Measurements from ENCODE around the gene TTC16.
A peak's percentile ranks its signal among the peaks of the same experiment; 100 is the strongest.
"Not testable (repeated sequence)": the region's sequence is repeated elsewhere in the genome, so short reads cannot be mapped to it uniquely, and the experiment has no call there.

TTC16 gene

DNA sequence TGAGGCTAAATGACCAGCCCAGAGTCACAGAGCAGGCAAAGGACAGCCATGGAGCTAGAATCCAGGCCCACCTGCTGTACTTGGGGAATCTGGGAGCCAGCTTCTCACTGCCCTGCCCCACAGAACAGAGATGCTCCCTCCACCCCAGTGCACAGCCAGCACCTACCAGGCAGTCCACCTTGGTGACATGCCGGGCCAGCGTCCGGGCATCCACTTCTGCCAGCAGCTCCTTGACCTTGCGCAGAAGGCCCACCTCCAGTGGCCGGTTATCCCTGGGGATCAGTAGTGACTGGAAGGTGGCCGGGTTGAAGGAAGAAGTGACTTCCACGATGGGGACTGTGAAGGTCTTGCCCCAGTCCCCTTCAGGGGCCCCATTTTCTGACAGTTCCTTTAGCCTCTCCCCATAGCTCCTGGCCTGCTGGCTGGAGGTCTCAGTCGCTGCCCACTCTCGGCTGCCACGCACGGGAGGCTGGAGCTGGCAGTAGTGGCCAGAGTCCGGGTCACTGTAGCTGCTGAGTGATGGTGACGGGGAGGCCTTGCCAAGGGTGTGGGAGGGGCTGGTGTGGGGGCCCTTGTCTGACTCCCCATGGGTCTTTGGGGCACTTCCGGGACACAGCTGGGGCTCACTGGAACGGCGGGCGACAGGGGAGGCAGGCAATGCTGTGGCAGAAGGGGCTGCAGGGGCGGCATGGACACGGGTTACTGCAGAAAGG, 28.7 kb downstream of the TTC16 start:
- no peak for DNase-seq

DNA sequence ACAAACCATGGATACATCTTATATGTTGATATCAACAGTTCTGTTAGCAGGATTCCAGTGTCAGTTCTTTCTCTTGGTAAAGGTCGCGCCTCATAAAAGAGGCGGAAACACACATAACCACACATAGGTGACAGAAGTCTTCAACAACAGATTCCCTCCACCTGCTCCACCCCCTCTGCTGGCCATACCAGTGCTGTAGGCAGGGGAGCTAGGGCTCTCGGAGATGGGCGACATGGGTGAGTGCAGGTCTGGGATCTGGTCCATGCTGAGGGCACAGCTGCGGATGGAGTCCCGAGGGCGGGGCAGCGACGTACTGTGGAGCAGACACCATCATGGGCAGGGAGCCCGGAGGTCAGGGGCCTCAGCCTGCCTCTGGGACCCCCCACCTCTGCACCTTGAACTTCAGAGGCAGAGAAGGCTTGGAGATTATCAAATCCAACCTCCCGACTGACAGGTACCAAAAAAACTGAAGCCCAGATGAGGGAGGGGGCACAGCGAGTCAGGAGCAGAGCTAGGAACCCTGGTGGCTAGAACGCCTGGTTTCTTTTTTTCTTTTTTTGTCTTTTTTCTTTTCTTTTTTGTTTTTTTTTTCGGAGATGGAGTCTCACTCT, 31.2 kb downstream of the TTC16 start:
- peak; percentile 42 to 45 for DNase-seq

DNA sequence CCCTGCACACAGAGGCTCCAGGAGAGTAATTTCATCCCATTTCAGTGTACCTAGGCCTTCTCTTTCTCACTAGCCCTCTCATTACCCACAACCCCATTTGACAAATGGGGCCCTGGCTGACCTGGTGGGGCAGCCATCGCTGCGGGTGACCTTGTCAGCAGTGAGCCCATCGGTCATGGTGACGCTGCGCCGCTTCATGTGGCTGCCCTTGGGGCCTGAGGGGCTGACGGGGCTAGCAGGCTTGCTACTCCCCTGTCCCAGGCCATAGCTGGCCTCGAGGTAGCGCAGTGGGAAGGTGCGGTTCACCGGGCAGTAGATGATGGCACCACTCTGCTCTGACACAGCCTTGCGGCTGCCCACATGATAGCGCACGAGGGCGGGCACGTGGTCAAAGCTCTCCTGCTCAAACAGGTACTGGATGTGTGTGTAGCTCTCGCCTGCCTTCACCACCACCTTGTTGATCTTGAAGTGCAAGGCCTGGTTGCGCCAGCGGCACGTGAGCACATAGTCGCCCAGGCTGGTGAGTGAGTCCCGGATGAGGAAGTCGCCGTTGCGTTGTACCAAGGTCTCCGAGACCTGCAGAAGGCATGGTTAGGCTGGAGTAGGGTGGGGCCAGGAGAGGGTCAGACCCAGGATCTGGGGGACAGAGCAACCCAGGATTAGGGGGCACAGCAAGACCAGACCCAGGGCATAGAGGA, 33.4 kb downstream of the TTC16 start:
- DNase-seq, result no peak

DNA sequence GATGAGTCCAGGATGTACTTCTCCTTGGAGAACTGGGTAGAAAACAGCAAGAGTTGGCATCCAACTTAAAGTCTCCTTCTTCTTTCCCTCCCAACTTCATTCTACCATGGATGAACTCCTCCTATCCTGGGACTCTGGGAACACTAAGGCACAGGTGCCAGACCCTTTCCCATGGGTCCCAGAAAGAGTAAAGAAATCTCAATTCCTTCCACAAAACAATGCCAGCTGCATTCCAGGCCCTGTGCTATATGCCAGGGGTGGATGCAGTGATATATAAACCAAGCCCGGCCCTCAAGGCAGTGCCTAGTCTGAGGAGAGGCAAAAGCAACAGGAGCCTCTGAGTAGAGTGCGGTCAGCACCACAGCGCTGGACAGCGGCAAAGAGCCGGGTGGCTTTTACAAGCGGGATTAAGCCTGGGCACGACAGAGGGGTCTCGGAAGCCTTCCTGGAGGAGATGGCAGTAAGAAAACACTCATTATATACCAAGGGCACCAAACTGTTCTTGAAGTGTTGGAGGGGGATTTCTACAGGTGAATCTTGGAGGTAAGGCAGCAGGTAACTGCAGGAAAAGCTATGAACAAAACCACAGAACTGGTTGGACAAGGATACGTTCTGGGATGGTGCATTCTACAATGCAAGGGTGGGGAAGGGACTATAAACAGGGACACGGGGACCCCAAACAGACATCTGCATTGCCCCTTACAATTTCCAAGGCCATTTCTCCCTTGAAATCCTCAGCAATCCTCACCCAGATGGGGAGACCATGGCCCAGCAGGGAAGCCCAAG, 35.6 kb downstream of the TTC16 start:
- no peak for DNase-seq

DNA sequence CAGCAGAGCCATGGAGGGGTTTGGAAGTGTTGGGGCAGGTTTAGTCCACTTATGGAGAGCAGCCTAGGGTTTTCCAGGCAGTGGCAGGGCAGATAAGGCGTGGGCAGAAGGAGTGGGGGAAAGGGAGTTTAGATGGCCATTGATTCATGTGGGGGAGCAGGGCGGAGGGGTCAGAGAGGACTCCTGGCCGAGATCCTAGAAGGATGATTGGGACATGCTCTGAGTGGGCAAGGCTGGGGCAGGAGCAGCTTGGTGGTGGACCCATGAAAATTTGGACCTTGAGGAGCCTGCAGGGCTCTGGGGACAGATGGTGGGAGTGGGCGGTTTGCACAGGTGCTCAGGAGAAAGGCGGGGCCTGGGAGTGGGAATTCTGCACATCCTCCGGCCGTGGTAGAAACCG, 37.3 kb downstream of the TTC16 start:
- DNase-seq, result no peak

DNA sequence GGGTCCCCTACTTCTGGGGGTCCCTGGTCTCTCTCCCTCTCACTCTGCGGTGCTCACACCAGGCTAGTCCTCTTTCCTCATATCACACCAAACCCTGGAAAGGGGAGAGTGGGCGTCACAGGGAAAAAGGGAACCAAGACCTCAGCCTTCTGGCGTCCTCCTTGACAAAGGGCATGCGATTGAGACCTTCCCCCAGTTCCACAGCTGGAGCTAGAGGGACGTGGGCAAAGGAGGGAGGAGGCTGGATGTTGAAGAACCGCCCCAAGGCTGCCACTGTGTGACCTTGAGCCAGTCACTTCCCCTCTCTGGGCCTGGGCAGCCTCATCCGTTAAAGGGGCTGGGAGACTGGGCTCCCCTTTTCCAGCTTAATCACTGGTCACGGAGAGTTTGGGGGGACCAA, 37.7 kb downstream of the TTC16 start:
- no peak for DNase-seq

DNA sequence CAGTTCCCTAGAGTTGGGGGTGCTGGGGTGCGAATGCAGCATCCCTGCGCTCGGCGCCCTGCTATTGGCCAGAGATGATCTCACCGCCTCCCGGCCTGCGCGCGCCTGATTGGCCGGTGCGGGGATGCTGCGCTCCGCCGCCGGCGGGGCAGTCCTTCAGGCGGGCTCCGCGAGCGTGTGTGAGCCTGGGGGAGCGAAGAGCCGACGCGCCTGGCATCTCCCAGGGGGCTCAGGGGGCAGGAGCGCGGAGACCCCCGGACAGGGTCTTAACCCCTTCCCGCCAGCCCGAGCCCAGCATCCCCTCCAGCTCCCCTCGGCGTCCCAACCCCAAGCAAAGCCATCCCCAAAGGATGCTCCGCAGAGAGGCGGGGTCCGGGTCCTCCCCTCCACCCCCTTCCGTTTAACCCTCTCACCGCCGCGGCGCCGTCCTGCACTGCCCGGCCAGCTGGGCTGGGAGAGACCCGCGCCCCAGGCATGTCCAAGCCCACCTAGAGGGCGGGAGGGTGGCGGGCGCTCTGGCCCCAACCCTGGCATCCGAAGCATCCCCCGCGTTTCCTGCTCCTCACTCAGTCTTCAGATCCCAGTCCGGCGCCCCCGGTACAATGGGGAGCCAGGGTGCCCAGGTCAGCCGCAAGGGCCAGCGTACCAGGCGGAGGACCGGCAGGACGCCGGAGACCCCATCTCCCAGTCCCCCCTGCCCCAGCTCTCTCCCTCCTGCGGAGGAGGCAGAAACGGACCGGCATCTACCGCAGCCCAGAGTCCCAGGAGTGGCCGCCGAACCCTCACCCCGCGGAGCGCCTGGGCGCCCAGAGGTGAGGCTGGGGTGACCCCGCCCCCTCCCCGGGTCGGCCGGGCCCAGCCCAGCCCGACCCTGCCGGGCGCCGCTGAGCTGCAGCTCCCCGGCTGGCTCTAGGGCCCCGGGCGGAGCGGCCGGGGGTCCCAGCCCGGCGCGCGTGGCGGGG, 38.5 kb downstream of the TTC16 start:
- DNase-seq, result no peak

DNA sequence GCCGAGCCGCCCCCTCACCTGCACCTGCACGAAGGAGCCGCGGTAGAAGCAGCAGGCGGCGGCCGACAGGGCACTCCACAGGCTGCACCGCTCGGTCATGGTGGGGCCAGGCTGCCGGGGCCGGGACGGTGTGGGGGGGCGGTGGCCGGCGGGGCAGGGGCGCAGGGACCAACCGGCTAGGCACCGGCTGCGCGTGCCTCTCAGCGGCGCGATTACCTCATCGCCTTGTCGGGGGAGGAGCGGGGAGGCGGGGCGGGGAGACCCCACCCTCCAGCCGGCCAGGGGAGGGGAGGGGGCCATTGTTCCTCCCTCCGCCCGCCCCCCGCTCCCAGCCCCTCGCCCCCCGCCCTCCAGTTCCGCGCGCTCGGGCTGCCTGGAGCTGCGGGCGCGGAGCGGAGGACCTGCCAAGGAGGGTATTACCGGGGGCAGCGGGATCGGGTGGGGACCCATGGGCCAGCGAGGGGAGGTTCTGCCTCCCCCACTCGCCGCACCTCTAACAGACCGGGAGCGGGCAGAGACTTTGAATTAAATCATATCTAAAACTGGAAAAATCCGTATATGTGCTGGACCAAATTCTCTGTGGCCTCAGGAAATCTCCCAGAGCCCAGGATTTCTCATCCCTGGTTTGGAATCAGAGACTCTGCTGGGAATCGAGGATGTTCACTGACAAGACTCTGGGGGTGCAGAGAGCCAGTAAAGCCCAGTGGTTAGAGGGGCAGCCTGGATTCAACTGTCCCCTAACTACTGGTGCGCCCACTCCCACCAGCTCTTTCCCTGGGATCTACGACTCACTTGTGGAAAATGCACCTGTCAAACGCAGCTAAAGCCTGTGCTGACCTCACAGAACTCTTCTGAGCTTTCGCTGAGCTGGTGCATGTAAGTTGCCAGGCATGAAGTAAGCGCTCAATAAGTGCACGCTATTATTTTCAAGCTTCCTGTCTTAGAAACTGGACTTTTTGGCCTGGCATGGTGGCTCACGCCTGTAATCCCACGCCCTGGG, 39.5 kb downstream of the TTC16 start:
- no peak for DNase-seq

DNA sequence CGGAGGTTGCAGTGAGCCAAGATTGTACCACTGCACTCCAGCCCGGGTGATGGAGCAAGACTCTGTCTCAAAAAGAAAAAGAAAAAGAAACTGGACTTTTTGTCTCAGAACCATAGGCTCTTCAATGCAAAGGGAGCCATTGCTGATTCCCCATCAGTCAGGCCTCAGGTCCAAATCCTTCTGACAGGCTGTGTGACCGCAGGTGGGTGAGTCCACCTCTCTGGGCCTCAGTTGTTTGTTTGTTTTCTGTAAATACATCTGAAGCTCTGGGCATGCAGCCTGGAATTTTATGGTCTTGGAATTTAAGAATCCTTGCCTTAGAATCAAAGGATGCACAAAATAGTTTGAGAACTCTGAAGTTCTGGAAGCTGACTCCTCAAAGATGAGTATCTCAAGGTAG, 40.4 kb downstream of the TTC16 start:
- DNase-seq, result no peak

DNA sequence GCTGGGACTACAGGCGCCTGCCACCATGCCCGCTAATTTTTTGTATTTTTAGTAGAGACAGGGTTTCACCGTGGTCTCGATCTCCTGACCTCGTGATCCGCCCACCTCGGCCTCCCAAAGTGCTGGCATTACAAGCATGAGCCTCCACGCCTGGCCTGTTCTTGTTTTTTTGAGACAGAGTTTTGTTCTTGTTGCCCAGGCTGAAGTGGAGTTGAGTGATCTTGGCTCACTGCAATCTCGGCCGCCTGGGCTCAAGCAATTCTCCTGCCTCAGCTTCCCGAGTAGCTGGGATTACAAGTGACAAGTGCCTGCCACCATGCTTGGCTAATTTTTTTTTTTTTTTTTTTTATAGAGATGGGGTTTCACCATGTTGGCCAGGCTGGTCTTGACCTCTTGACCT, 40.9 kb downstream of the TTC16 start:
- DNase-seq, result not testable (repeated sequence)

DNA sequence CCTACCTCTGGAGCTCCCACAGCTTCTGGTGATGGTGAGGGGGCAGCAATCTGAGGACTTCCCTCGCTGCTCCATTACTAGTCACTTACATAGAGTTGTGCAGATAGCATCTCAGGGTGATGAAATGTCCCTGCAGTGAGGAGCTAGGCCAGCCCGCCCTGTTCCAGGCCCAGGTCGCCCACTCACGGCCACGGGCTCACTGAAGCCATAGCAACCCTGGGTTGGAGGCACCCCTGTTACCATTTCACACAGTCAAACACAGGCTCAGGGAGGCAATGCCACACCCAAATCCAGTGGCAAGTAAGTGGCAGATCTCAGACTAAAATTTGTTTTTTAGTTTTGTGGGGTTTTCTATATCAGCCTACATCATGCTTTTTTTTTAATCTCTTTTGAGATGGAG, 43.0 kb downstream of the TTC16 start:
- DNase-seq, result no peak

DNA sequence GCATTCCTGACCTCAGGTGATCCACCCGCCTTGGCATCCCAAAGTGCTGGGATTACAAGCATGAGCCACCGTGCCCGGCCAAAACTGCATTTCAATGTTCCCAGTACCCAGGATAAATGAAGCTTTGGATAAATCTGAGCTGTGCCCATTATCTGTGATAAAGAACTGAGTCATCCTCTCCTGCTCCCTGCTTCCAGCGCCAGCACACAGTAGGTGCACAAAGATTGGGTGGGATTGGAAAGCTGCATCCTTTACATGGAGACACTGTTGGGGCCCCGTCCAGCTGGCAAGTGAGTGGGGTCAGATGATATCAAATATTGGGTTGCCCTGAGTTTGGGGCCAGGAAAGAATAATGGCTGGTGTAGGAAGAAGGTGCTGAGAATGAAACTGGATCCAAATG, 45.2 kb downstream of the TTC16 start:
- no peak for DNase-seq

DNA sequence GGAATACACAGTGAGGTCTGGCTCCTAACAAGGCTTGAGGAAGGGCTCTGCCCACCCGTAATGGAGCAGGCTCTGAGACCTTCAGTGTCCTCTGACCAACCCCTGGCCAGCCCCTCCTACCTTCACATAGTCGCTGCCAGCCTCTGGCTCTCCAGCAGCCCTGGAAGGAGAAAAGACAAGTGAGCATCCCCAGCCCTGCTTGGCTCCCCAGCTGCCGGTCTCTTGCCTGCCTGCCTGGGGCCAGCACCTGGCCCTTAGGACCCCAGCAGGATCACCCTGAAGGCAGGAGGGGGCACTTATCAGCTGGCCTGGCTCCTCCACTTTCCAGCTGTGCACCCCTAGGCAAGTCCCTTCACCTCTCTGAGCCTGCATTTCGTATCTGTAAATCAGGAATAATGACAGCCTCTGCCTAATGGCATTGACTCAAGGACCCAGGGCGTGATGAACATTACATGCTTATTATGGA, 45.6 kb downstream of the TTC16 start:
- DNase-seq, result no peak

DNA sequence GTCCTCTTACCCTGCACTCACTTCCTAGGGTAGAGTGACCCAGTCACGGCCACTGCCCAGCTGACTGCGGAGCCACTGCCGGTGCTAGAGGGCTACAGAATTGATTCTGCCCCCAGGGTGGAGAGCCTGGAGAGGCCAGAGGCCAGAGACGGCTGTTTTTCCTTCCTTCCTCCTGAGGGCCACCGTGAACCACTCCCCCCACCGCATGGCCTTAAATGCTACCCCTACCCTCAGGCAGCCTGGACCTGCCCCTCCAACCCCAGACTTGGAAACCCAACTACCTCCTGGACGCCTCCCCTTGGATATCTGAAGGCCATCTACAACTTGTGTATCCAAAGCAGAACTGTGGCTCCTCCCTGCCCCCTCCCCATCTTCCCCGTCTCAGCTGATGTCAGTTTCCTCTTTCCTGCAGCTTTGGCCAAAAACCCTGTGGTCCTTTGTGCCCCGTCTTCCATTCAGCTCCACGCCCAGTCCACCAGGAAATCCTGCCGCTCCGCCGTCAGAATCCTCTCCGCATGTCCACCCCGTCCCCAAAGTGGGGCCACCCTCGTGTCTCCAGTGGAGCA, 46.3 kb downstream of the TTC16 start:
- peak in 1 of 2 donors; percentile 29 for DNase-seq

DNA sequence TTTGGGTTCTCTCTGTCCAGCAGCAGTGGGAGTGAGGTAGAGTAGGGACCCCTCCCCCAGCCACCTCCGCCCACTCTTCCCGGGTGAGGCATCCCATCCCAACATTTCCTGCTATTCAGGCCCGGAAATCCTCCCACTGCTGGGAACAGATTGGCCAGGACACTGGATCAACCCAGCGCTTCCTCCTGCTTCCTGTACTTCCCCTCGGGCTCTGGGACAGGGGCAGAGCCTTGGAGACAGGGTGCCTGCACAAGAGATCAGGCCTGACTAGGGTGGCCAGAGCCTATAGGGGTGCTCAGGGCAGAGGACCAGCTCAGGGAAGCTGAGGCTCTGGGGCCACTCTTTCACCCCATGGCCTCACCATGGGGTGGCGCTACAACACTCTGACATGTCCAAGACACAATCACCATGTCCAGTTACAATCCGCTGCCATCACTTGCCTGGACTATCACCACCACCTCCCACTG, 48.1 kb downstream of the TTC16 start:
- DNase-seq, result peak in 1 of 2 donors; percentile 47

DNA sequence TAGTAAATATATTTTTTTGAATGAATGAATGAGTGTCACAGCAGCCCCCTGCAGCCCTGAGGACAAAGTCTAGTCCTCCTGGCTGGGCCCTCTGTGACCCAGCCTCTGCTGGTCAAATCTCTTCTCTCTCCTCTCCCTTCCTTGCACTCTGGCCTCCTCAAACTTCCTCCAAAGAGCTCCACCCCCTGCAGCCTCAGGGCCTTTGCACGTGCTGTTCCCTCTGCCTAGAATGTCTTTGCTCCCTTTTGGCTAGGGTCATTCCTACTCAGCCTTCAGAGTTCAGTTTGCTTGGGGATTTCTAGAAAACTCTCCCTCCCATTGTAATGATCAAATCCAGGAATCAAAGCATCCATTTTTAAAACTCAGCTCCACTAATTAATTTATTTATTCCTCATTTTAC, 49.5 kb downstream of the TTC16 start:
- DNase-seq, result no peak

DNA sequence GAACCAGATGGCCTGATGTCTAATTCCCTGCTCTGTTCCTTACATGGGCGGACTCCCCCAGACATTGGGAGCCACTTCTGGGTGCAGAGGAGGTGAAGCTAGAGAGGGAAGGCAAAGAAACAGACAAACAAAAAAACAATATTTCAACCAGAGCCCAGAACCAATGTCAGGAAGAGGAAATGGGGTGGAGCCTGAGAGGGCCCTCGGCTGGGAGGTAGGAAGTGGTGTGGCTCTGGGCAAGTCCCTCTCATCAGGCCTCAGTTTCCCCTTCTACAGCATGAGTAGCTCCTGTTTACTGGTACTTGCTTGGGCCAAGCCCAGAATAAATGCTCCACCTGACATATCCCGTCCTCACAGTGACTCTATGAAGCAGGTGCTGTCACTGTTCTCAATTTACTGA, 51.5 kb downstream of the TTC16 start:
- DNase-seq, result no peak

DNA sequence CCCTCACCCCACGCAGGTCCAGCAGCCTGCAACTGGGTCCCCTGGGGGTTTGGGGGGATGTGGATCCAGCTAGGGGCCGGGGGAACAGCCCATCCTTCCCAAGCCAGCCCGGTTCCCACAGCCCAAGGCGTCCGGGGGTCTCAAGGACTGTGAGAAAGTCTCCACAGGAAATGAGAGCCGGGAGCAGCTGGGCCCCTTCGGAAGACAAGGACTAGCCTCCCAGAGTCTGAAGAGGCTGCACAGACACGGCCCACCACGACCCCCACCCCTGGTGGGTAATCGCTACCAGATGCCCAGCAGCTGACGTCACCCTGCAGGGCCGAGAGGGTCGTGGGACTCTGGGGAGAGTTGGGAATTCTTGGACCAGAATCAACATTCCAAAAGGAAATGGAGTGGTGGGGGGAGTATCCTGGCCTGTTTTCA, 52.0 kb downstream of the TTC16 start:
- no peak for DNase-seq

DNA sequence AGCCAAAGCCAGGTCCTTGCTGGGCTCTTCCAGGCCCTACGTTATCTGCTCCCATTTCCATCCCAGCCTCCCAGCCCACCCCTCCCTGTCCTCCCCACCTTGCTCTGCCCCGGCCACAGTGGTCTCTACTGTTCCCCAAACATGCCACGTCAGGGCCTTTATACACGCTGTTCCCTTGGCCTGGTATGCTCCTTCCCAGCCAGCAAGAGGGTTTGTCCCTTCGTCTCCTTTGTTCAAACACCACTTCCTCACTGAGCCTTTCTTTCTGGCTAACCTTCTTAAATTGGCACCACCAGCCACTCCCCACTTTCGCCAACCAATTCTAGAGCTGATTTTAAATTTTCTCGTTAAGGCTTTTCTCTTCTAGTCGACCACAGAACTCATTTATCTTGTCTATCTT, 52.8 kb downstream of the TTC16 start:
- no peak for DNase-seq

DNA sequence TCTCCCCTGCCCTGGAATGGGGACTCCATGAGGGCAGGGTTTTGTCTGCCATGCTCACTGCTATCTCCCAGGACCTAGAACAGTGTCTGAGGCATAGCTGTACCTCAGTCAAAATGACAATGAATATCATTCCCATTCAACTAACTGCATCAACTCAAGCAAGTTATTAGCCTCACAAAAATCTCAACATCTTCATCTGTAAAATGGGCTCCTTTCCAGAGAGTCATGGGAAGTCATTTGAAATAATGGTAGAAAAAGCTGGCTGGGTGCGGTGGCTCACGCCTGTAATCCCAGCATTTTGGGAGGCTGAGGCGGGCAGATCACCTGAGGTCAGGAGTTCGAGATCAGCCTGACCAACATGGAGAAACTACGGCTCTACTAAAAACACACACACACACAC, 53.2 kb downstream of the TTC16 start:
- no peak for DNase-seq

Data from CD4-positive, alpha-beta T cell treated with Interleukin-4 for 1 hour (primary cell).